Nucleus accumbens (tissue), 56 donors: ENCODE data around the gene DPCD.
"Not testable (repeated sequence)": the region's sequence is repeated elsewhere in the genome, so short reads cannot be mapped to it uniquely, and the experiment has no call there.

Source experiments
- DNase-seq, 56 donors: peaks; one replicate each; lab custom pipeline; 2025; lab: John Stamatoyannopoulos, UW

Gene DPCD

DNA sequence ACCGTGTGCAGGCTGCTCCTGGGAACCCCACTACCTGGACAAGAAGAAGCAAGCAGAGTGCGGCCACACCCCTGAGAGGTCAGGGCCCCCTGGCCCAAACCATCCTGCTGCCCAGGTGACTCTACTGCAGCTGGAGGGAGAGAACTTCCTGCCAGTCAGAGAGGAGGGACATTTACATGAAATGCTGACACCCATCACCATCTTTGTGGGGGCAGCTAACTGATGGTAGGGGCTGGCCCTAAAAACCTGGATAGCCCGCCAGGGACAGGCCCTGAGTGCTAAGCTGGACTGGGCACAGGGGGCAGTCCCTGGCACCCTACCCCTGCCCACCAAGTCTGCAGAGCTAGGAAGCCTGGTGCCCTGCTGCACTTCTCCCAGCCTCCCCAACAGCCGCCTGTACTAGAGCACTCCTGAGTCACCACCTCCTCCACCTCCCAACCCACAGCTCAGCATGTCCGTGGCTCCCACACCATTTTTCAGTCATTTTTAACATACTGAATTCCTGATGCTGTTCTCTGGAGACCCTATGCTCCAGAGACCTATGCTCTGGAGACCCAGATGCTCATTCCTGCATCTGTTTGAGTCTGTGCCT lies 27.5 kb downstream of the DPCD start:
- peak in 8 of 56 donors; percentile 3 to 42 (median 18) for DNase-seq

DNA sequence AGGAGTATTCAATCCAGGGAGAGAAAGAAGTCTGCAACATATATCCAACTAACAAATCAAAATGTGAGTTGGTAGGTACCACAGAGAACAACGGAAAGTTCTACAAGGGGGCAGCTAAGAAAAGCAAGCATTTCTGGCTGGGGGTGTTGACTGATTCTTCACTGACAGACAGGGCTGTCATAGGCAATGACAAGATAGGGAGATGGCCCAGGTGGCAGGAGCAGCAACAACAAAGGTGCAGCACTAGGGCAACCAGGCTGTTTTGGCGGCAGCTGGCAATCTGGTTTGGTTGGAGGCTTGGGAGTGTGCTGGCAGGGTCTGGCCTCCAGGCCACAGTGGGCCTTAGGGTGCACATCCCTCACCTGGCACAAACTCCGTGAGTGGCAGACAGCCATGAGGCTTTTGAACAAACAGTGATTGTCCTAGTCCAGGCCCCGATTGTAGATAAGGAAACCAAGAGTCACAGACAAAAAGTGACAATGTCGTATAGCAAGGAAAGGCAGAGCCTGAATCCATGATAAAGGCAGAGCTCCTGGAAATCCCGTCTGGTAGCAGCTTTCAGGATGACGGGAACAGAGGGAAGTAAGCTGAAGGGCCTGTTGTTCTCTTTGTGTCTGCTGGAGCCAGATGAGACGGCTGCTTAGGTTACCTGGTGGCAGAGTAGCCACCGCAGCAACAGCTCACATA lies 28.4 kb downstream of the DPCD start:
- DNase-seq = no peak

DNA sequence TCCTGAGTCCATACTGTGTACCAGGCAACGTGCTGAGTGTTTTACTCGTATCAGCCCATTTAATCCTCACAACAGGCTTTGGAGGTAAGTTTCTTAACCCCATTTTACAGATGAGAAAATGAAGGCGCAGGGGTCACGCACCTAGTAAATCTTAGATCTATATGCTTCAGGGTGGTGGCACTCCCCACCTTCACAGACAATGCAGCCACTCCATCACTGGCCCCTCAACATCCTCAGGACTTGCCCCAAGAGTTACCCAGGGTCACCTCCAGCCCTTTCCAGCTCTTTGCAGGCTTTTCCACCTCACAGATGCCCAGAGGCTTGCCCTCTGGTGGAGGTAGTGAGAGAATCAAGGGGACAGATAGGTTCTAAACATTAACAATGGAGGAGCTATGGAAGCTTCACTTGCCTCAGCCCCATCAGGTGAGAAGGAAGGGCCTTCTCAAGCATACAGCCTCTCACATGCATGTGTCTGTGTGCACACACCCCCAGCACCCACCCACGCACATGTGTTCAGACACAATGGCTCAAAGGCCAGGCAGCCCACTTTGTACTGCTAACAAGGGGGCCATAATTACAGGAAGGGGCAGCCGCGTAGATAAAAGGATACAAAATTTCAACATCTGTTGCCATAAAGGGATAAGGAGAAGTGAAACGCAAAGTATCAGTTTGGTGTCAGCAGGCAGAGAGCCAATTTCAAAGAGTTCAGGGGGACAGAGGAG lies 29.1 kb downstream of the DPCD start:
- no peak for DNase-seq

DNA sequence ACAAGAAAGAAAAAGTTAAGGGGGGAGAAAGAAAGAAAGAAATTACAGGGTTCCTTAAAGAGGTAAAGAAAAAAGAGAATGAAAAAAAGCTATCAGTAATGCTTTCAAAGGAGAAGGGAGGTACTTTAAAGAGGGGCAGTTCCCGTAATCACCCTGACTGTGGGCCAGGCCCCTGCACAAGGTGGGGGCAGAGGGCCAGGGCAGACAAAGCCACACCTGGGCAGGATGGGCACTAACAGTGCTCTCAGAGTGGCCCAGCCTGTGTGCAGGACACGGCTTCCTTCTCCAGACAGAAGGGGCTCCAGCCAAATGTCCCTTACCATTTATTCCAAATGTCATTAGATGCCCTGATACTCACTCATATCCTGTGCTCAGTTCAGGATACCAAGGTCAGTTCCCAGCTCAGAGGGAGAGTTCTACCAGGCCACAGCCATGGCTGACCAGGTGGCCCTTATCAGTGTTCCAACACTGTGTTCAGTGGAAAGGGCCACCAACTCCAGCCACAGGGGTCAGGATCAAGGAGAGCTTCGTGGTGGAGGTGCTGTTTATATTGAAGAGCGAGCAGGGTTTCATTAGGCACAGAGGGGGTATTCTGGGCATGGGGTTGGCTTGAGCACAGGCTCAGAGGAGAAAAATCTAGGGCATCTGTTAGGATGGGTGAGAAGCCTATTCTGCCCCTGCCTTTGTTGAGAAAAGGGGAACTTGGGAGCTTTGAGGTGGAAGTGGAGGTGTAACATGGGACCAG lies 29.9 kb downstream of the DPCD start:
- DNase-seq = no peak

DNA sequence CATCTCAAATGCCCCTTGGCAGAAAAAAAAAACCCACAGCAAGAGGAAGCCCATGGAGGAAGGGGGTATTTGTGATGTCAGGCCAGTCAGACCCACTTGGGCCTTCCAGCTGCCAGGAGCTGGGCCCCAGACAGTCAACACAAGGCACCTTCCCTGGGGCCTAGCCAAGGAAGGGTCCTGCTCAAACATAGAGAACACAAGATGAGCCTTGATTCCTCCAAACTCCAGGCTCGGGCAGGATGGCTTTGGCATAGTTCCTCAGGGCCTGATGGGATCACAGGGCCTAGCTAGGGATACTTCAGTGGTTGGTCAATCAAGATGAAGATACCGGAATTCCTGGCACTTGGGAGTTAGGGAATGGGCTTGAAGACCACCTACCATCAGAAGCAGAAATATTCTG lies 30.8 kb downstream of the DPCD start:
- DNase-seq = no peak

DNA sequence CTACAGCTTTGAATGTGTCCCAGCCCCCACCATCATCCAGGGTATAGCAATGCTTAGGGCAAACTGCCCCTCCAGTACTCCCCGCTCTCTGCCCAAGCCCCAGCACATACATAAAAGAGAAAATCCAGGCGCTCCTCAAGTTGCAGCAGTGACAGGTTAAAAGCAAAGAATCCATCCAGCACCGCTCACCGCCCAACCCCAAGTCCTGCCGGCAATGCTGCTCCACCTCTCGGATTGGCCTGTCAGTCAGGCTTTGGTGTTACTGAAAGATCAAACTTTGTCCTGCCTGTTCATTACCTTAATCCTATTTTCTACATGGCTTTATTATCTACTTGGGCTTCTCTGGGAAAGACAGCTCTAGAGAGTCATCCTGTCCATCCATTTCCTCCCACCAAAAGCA lies 31.9 kb downstream of the DPCD start:
- DNase-seq = no peak

DNA sequence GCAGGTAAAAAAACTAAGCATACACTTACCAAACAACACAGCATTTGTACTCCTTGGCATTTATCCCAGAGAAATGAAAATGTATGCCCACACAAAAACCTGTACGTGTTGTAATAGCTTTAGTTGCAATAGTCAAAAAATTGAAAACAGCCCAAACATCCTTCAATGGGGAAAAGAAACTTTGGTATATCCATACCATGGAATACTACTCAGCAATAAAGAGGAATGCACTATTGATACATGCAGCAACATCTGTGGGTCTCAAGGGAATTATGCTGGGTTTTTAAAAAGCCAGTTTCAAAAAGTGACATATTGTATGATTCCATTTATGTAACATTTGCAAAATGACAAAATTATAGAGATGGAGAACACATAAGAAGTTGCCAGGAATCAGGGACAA lies 35.4 kb downstream of the DPCD start:
- no peak for DNase-seq

DNA sequence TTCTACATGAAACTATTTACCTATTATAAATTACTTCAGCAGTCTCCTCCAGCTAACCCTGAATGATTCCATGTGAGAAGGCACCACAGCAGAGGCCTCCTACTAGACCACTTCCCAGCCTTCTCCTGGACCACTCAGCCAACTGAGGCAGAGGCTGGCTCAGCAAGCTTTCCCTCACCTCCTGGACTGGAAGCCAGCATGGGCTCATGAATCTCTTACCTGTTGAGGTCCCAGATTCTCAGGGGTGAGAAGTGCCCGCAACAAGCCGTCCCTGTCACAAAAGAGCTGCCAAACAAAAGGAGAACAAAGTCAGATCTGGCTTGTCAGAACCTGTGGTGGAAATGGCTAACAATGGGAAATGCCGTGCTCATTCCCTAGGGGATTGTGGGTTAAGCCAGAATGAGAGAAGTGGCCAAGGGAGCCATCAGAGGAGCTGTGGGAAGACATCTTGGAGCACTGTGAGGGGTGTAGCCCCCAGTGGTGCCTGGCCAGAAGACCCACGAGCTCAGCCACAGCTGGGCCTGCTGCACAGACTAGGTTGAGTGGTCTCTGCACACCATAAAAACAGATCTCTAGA lies 36.5 kb downstream of the DPCD start:
- no peak for DNase-seq

DNA sequence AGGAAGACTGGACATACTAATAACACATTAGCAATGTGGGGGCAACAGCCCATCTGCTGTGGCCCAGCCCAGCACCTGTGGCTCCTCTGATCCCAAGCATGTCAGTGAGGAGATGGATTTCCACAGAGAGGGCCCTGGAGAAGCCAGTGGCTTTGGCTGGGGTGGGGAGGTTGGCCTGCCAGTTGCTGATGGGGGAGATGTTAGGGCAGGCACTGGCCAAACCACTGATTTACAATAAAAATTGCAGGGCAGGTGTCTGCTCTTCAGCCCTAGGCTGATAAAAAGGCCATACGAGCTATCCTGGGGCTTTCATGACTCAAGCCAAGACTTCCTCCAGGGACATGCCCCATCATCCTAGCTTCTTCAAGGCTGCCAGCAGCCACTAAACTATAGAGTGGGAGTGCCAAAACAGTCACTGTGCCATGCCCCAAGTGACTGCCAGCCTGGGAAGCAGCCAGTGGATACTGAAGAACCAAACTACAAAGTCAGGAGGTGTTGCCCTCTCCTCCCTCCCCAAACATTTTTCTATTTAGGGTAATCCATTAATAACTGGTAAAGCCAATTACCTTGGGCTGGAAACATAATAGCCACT lies 37.8 kb downstream of the DPCD start:
- DNase-seq = no peak

DNA sequence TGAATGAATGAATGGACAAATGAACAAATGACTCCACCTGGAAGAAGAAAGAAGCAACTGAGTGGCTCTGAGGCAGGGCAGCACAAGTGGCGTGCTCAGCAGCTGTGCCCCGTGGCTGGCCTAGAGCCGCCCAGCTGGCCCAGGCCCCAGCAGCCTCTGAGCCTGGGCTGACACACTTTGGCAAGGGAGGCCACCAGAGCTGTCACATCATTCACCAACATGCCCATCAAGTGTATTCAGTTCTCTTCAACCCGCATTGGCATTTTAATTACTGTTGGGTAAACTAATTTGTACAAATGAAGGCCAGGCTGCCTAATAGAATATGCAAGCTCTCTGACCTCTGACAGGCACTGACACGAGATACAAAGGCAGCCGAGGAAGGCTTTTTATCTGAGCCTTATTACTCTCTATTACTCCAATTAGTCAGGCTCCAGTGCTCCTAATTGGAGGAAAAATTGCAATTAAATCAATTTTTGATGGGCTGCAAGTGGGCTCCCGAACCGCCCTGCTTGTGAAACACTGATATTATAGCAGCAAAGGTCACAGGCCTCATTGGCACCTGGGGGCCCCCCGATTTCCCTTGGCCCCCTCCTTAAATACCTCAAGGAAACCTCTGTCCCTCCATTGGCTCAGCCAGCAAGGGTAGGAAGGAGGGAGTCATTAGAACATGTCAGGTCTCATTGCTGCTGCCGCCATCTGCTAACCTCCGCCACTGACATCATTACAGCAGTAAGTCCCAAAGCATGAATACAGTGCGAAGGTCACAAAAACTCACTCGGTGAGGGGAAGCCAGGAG lies 41.9 kb downstream of the DPCD start:
- peak in 41 of 56 donors; percentile 11 to 75 (median 41) for DNase-seq

DNA sequence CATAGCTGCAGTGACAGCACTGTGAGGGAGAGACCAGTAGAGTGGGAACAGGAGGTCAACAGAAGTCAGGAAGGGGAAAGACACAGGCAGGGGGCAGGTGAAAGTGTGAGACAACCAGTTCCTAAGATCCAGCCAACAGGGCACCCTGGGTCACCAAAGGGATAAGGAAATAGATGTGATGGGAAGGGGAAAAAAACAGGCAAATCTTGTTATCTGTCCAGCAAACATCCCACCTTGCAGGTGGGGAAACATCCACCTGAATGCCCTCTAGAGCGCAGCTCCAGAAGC lies 42.5 kb downstream of the DPCD start:
- DNase-seq = no peak

DNA sequence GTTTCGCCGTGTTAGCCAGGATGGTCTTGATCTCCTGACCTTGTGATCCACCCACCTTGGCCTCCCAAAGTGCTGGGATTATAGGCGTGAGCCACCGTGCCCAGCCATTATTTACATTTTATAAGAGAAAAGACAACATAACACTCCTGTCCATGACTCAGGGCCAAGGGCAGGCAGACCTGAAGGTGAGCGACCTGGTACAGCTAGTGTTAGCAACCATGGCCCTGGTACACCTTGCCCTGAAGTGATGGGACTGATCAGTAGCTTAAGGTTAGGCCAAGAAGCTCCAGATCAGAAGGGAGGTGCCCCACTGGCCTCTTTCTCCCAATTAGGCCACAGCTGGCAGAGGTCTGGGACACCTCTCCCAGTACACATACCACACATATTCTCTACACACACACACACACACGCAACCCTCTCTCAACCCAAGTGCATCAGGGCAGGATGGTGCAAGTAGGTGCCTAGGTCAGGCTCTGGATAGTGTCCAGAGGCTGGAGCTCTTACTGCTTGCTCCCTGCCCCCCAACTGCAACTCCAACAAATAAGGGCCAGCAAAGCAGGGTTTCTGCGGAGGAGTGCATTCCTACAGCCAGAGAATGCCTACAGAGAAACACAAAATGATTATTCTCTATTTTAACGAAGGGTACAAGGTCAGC lies 43.8 kb downstream of the DPCD start:
- no peak for DNase-seq

DNA sequence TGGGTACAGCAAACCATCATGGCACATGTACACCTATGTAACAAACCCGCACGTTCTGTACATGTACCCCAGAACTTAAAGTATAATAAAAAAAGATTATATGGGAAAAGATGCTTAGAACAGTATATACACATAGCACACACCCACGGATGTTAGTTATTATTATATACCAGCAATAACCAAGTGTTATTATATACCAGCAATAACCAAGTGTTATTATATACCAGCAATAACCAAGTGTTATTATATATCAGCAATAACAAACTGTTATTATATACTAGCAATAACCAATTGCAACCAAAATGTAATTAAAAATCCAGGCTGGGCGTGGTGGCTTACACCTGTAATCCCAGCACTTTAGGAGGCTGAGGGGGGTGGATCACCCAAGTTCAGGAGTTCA lies 45.4 kb downstream of the DPCD start:
- not testable (repeated sequence) for DNase-seq

DNA sequence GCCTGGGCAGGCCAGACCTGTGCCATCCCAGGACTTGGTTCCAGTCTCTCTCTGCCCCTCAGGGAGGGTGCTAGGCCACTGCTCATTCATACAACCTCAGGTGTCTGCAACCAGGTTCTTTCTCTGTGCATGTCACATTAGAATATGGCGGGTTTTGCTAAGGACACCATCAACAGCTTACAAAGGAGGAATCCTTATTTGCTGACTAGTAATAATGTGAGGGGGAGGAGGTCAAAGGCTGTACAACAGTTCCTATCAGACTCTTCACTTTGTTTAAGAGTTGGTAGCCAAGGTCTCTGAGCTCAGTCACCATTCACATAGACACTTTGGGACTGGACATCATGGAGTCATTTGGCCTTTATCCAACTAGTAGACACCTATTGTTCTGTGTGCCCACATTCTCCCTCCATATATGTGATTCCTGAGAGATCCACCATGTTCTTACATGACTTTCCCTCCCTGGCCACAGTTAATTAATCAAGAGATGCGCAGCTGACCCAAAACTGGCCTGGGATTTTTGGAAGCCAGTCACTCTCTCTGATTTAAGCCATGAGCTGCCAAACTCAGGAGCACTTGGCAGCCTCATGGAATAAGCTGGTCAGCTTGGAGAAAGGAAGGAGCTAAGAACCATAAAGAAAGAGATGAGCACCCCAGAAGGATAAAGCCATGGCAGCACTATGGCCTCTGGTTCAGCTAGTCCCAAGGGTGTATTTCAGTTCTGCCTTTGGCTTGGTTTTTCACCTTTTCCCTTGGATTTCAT lies 51.2 kb downstream of the DPCD start:
- no peak for DNase-seq

DNA sequence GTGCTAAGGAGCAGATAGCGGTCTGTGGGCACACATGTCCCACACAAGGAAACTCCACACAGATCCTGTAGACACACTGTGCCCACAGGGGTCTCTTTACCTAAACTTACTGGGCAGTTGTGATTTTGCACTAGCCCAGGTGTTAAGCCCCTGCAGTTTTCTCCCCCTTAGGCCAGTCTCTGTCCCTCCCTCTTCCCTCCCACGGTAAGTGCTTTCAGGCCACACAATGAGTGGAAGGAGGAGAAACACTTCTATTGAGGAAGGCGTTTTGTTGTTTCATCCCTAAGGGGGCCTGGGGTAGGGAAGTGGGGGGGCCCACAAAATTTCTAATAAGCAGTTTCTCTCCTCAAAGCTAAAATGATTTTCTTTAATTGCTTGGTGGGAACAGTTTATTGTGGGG lies 55.4 kb downstream of the DPCD start:
- no peak for DNase-seq

DNA sequence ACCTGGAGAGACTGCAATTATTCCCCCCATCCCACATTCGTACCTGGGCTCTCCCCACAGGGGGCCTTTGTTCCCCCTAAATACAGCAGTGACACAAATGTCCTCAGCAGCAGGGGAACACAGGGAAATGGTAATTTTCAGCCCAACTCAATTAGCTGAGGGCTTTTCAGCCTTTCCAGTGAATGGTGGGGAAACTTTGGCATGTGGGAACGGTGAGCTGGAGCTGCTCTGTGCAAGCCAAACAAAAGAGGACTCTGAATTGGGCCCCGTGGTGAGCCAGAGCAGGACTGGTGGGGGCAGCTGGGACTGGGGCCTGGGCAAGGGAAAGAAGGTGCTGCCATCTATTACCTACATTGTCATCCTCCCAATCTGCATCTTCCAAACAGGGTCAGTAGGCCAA lies 55.9 kb downstream of the DPCD start:
- peak in 24 of 56 donors; percentile 4 to 63 (median 30) for DNase-seq

DNA sequence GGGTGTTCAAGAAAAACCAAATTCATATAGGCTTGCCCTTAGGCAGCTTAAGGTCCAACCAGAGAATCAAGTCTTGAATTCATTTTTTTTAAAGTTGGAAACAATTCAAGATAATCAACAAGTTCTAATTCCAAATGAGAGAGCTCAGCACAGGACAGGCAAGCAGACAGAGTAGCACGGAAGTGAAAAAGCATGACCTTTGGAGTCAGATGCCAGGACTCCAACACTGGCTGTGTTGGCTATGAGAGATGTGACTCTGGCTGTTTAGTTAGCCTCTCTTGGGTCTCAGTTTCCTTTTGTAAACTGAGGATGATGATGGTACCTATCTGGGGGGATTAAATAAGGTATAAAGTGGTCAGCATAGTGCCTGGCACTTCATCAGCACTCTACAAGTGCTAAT lies 57.5 kb downstream of the DPCD start:
- no peak for DNase-seq

DNA sequence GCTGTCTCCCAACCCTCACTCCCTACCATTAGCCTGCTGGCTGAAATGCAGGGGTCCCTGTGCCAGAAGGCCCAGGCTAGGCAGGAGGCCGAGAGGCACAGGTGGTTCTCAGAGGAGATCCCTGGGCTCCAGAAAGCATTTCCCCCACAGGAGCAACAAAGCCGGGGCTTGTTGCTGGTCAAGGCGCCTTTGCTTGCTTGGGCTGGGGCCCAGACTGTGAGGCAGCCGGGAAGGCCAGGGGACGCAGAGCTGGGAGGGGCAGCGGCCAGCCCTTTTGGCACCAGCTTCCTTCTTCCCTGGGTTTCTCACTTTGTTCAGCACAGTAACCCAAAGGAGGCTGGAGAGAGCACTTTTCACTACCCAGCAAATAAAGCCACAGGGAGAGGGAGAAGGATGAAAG lies 58.2 kb downstream of the DPCD start:
- DNase-seq = peak in 50 of 56 donors; percentile 9 to 84 (median 48)

DNA sequence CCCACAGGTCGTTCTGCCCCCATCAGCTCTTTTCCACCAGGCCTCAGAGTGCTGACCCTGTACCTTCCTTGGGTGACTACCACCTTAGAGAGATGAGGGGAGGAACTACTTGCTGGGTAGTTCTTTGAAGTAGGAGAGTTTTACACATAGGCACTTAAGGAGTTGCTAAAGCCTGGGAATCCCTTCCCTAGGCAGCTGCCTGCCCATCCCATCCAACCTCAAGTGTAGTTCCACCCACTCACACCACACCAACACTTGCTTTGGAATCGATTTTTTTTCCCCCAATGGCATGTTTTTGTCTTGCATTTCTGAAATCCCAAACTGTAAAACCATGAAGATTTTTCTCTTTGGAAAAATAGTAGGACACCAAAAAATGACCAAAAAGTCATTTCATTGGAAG lies 59.1 kb downstream of the DPCD start:
- DNase-seq = no peak
